Activated CD8-positive, alpha-beta memory T cell treated with anti-CD3 and anti-CD28 coated beads for 24 hours (primary cell): ENCODE results near the gene SPOCD1.

ENCODE experiments used
- DNase-seq: peaks from one replicate; pipeline ENCODE4 v3.0.0-alpha.2; 2020

The SPOCD1 gene

GRCh38 chr1:31815752-31816500 is at the start of gene SPOCD1:
Gene SPOCD1 (minus strand): TSS chr1:31816022. CDS start chr1:31815333, 689 bp downstream.
- peak; percentile 95 for DNase-seq

- DNase-seq = no peak
Measured at GRCh38 chr1:31862071-31862470, 46.2 kb upstream of the SPOCD1 start.

- no peak for DNase-seq
Measured at GRCh38 chr1:31861346-31861745, 45.5 kb upstream of the SPOCD1 start.

GRCh38 chr1:31860581-31860980 is 44.8 kb upstream of the SPOCD1 start:
- no peak for DNase-seq

- no peak for DNase-seq
Measured at GRCh38 chr1:31859719-31860118, 43.9 kb upstream of the SPOCD1 start.

- DNase-seq = no peak
Measured at GRCh38 chr1:31859044-31859443, 43.2 kb upstream of the SPOCD1 start.

GRCh38 chr1:31857863-31858262 is 42.0 kb upstream of the SPOCD1 start:
- DNase-seq = no peak

- DNase-seq = no peak
Measured at GRCh38 chr1:31856140-31856539, 40.3 kb upstream of the SPOCD1 start.

- DNase-seq = no peak
Measured at GRCh38 chr1:31855038-31855845, 39.4 kb upstream of the SPOCD1 start.

GRCh38 chr1:31849653-31850052 is 33.8 kb upstream of the SPOCD1 start:
- no peak for DNase-seq

- peak; percentile 72 for DNase-seq
Measured at GRCh38 chr1:31848381-31848897, 32.6 kb upstream of the SPOCD1 start.

GRCh38 chr1:31846484-31846883 is 30.7 kb upstream of the SPOCD1 start:
- no peak for DNase-seq

GRCh38 chr1:31843506-31843905 is 27.7 kb upstream of the SPOCD1 start:
- DNase-seq = no peak

GRCh38 chr1:31839662-31840343 is 24.0 kb upstream of the SPOCD1 start:
- DNase-seq = no peak

GRCh38 chr1:31837451-31838158 is 21.8 kb upstream of the SPOCD1 start:
- DNase-seq = no peak

- no peak for DNase-seq
Measured at GRCh38 chr1:31836638-31837037, 20.8 kb upstream of the SPOCD1 start.

- no peak for DNase-seq
Measured at GRCh38 chr1:31835415-31835814, 19.6 kb upstream of the SPOCD1 start.

GRCh38 chr1:31834501-31834900 is 18.7 kb upstream of the SPOCD1 start:
- DNase-seq = no peak

- DNase-seq = peak; percentile 35
Measured at GRCh38 chr1:31831397-31832378, 15.9 kb upstream of the SPOCD1 start.

GRCh38 chr1:31830511-31830910 is 14.7 kb upstream of the SPOCD1 start:
- DNase-seq = peak; percentile 53

- peak; percentile 48 for DNase-seq
Measured at GRCh38 chr1:31830065-31830464, 14.2 kb upstream of the SPOCD1 start.
